ENCODE results near the gene GAST. TPM values are rescaled to one million over a fixed set of nuclear protein-coding genes. Genes with fewer than 3 reads are reported as not detected.
A peak's percentile ranks its signal among the peaks of the same experiment; 100 is the strongest.

GAST gene
- total and polyA plus RNA-seq, 9 of the 15 experiments (the other 6 are each of a cell fraction or from before 2014, with no cell fraction given), result not detected

- TF ChIP-seq ZNF274 (IDR thresholded peaks at IDR 0.05; ENCODE audit: borderline replicate concordance, low read depth, low read length) (no peak; the same call in 1 of the 2 replicates), MECOM (CRISPR knock-in tag; IDR thresholded peaks at IDR 0.05) (no peak), C11orf30 (IDR thresholded peaks at IDR 0.05; ENCODE audit: low read depth) (peak; percentile 52; the same call in 1 of the 2 replicates), HNRNPL (IDR thresholded peaks at IDR 0.05; ENCODE audit: low read depth, low read length) (peak; percentile 51; the same call in 1 of the 2 replicates), MTA3 (IDR thresholded peaks at IDR 0.05; ENCODE audit: borderline replicate concordance) (no peak), FOXP1 (CRISPR knock-in tag; IDR thresholded peaks at IDR 0.05) (0 out of 2 replicates have a peak, but pooled peaks have one; percentile 21), POLR2H (tag; IDR thresholded peaks at IDR 0.05; ENCODE audit: low read depth) (peak; percentile 59; the same call in 1 of the 2 replicates), BRD4 (IDR thresholded peaks at IDR 0.05) (0 out of 2 replicates have a peak, but pooled peaks have one; percentile 23), CSDE1 (IDR thresholded peaks at IDR 0.05) (no peak), ZNF778 (CRISPR knock-in tag; IDR thresholded peaks at IDR 0.05) (no peak), DDX20 (tag; IDR thresholded peaks at IDR 0.05; ENCODE audit: low read depth) (no peak), ETV6 (IDR thresholded peaks at IDR 0.05; ENCODE audit: borderline replicate concordance in 1 of 2, low read depth in 2 of 2, low read length in 1 of 2) (no peak), ETV6 (CRISPR knock-in tag; IDR thresholded peaks at IDR 0.05; ENCODE audit: borderline replicate concordance) (0 out of 2 replicates have a peak, but pooled peaks have one; percentile 16), ARID1B (IDR thresholded peaks at IDR 0.05) (no peak), THRAP3 (IDR thresholded peaks at IDR 0.05; ENCODE audit: borderline replicate concordance) (peak; percentile 48; the same call in 1 of the 2 replicates), SUPT5H (IDR thresholded peaks at IDR 0.05) (peak; percentile 5)
- TF ChIP-seq, protein P1, sequence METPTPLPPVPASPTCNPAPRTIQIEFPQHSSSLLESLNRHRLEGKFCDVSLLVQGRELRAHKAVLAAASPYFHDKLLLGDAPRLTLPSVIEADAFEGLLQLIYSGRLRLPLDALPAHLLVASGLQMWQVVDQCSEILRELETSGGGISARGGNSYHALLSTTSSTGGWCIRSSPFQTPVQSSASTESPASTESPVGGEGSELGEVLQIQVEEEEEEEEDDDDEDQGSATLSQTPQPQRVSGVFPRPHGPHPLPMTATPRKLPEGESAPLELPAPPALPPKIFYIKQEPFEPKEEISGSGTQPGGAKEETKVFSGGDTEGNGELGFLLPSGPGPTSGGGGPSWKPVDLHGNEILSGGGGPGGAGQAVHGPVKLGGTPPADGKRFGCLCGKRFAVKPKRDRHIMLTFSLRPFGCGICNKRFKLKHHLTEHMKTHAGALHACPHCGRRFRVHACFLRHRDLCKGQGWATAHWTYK (CRISPR knock-in tag; IDR thresholded peaks at IDR 0.05), result no peak
- TF ChIP-seq, protein P2, sequence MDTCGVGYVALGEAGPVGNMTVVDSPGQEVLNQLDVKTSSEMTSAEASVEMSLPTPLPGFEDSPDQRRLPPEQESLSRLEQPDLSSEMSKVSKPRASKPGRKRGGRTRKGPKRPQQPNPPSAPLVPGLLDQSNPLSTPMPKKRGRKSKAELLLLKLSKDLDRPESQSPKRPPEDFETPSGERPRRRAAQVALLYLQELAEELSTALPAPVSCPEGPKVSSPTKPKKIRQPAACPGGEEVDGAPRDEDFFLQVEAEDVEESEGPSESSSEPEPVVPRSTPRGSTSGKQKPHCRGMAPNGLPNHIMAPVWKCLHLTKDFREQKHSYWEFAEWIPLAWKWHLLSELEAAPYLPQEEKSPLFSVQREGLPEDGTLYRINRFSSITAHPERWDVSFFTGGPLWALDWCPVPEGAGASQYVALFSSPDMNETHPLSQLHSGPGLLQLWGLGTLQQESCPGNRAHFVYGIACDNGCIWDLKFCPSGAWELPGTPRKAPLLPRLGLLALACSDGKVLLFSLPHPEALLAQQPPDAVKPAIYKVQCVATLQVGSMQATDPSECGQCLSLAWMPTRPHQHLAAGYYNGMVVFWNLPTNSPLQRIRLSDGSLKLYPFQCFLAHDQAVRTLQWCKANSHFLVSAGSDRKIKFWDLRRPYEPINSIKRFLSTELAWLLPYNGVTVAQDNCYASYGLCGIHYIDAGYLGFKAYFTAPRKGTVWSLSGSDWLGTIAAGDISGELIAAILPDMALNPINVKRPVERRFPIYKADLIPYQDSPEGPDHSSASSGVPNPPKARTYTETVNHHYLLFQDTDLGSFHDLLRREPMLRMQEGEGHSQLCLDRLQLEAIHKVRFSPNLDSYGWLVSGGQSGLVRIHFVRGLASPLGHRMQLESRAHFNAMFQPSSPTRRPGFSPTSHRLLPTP (IDR thresholded peaks at IDR 0.05; ENCODE audit: borderline replicate concordance, extremely low read depth, insufficient read length), result no peak
Measured at GRCh38 chr17:41691031-41691777, 20.9 kb upstream of the GAST start (continued).
